Activated CD8-positive, alpha-beta T cell treated with anti-CD3 and anti-CD28 coated beads for 36 hours (primary cell): ENCODE results near the gene ZNF622. TPM values are rescaled to one million over a fixed set of nuclear protein-coding genes. Genes with fewer than 3 reads are reported as not detected.

ENCODE experiments used
- ATAC-seq: fragments of 200-7000 bp; cut with Tn5 transposase; one replicate; pipeline ENCODE4 v1.10.0; 2021; ENCODE audit warnings: mild to moderate bottlenecking, moderate library complexity
- CTCF ChIA-PET: fragments of 350-600 bp; sonication (Branson Sonifier 250); formaldehyde crosslinking; loops from one replicate; lab custom pipeline; 2021; ENCODE audit warnings: antibody characterized with exemption; lab: Charles Lee
- POLR2A ChIA-PET: fragments of 350-600 bp; sonication (Branson Sonifier 250); formaldehyde crosslinking; loops from one replicate; lab custom pipeline; 2021; ENCODE audit warnings: antibody characterized with exemption; lab: Charles Lee
- DNase-seq: peaks from one replicate; pipeline ENCODE4 v3.0.0-alpha.2; 2020
- H3K27ac Mint-ChIP-seq: one replicate; pipeline ENCODE4 v1.8.0; 2021; ENCODE audit warnings: mild to moderate bottlenecking, mixed read lengths
- H3K27me3 Mint-ChIP-seq: one replicate; pipeline ENCODE4 v1.8.0; 2021; ENCODE audit warnings: mixed read lengths
- H3K36me3 Mint-ChIP-seq: one replicate; pipeline ENCODE4 v1.8.0; 2021; ENCODE audit warnings: low read depth, mixed read lengths
- H3K4me1 Mint-ChIP-seq: one replicate; pipeline ENCODE4 v1.8.0; 2021; ENCODE audit warnings: low read depth, mixed read lengths
- H3K4me3 Mint-ChIP-seq: one replicate; pipeline ENCODE4 v1.8.0; 2021; ENCODE audit warnings: mild to moderate bottlenecking, moderate library complexity, mixed read lengths
- H3K9me3 Mint-ChIP-seq: one replicate; pipeline ENCODE4 v1.8.0; 2021; ENCODE audit warnings: mixed read lengths
- intact Hi-C: fragments of 100-400 bp; cut with micrococcal nuclease; formaldehyde crosslinking; loops from one replicate; pipeline ENCODE4 v1.10.0; 2022
- total RNA-seq, 2 experiments: library from RNA; stranded (reverse); gene quantifications; one replicate each; pipeline ENCODE4 v1.2.3, GENCODE V29; 2021
- TF ChIP-seq, protein P1 (sequence below): fragments of 200-600 bp; IDR thresholded peaks from one replicate; pipeline ENCODE4 v1.8.0; 2022; ENCODE audit warnings: antibody characterized with exemption, mild to moderate bottlenecking

Gene ZNF622
- total RNA-seq, 2 experiments from 2014 or later, result 36.7 to 38.4 TPM

DNA sequence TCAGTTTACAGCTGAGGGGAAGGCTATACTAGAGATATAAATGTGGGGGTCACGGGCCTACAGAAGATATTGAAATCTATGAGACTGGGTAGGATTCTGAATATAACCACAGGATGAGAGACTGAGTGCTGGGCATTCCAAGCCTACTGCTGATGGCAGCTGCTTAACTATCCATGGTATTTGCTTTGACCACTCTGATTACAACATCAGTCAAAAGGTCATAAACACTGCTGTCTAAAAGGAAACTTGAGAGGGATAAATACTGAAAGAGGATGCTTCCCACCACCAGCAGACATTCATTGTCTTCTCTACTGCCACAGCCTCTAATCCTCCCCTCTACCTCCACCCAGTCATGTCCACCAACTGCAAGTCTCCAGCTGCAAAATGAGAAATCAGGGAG is 3.8 kb downstream of the ZNF622 start:
- no peaks in the 10 kb centered on the region for H3K27me3 Mint-ChIP-seq
- no peaks in the 10 kb centered on the region for H3K9me3 Mint-ChIP-seq
- H3K4me3 Mint-ChIP-seq, result no peak overlapping the region
- peaks cover 69% of the 10 kb centered on the region for H3K4me1 Mint-ChIP-seq
- no peak for DNase-seq
- intact Hi-C loops, result no loop called here
- POLR2A ChIA-PET, result no interaction called here
- TF ChIP-seq, protein P1, sequence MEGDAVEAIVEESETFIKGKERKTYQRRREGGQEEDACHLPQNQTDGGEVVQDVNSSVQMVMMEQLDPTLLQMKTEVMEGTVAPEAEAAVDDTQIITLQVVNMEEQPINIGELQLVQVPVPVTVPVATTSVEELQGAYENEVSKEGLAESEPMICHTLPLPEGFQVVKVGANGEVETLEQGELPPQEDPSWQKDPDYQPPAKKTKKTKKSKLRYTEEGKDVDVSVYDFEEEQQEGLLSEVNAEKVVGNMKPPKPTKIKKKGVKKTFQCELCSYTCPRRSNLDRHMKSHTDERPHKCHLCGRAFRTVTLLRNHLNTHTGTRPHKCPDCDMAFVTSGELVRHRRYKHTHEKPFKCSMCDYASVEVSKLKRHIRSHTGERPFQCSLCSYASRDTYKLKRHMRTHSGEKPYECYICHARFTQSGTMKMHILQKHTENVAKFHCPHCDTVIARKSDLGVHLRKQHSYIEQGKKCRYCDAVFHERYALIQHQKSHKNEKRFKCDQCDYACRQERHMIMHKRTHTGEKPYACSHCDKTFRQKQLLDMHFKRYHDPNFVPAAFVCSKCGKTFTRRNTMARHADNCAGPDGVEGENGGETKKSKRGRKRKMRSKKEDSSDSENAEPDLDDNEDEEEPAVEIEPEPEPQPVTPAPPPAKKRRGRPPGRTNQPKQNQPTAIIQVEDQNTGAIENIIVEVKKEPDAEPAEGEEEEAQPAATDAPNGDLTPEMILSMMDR, result no peak
- no peak for ATAC-seq
- peaks cover 72% of the 10 kb centered on the region for H3K36me3 Mint-ChIP-seq
- peak overlapping the region; percentile 31 for H3K27ac Mint-ChIP-seq
- CTCF ChIA-PET, result no interaction called here

GRCh38 chr5:16461026-16461425 is 4.6 kb downstream of the ZNF622 start:
- DNase-seq (no peak), ATAC-seq (no peak)
- TF ChIP-seq, protein P1, result no peak
- H3K27me3 Mint-ChIP-seq, result no peaks in the 10 kb centered on the region
- POLR2A ChIA-PET, result no interaction called here
- intact Hi-C loops, result no loop called here
- H3K27ac Mint-ChIP-seq, result peak overlapping the region; percentile 59
- H3K36me3 Mint-ChIP-seq, result peaks cover 77% of the 10 kb centered on the region
- CTCF ChIA-PET, result no interaction called here
- H3K4me3 Mint-ChIP-seq, result peak overlapping the region; percentile 10
- H3K9me3 Mint-ChIP-seq, result no peaks in the 10 kb centered on the region
- H3K4me1 Mint-ChIP-seq, result peaks cover 76% of the 10 kb centered on the region

DNA sequence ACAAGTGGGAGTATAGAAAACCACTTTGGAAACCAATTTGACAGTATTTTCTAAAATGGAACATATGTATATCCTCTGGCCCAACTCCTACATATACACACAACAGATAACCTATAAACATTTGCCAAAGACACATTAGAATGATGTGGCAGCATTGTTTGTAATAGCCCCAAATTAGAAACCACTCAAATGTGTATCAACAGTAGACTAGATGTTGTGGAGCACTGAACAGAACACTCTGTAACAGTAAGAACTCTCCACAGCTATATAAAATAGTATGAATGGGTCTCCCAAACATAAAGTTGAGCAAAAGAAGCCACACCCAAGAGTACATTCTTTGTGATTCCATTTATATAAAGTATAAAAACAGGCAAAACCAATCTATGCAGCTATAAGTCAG is 6.1 kb downstream of the ZNF622 start:
- intact Hi-C loops, result loop anchor here (5.0 kb wide), 1 partner anchor 302 kb away; no protein-coding TSS in a partner anchor
- H3K4me3 Mint-ChIP-seq, result no peak overlapping the region
- ATAC-seq (peak; percentile 22), DNase-seq (no peak)
- H3K9me3 Mint-ChIP-seq, result no peaks in the 10 kb centered on the region
- ChIA-PET CTCF (interaction anchor here (1.8 to 6.8 kb wide), 3 partner anchors 13 to 299 kb away, joined by 4 to 57 read pairs (median 14); no protein-coding TSS in a partner anchor), POLR2A (no interaction called here)
- H3K4me1 Mint-ChIP-seq, result peaks cover 82% of the 10 kb centered on the region
- TF ChIP-seq, protein P1, result no peak
- H3K27ac Mint-ChIP-seq, result peak overlapping the region; percentile 74
- H3K27me3 Mint-ChIP-seq, result no peaks in the 10 kb centered on the region
- peaks cover 75% of the 10 kb centered on the region for H3K36me3 Mint-ChIP-seq

DNA sequence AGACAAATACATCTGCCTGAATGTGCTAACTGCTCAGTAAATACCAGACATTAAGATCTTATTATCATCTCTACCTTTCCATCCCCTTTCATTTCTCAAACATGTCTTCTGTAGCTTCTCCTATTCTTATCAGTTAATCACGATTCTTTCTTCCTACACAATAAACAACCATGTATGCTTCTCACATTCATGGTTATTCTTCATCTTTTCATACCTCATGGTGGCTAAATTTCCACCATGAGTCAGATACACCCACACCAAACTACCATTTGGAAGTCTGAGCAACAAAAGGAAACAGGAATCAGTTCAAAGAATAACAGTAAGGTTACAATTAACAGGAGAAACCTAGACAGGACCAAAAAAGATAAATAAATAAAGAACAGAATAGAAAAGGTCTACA is 7.7 kb downstream of the ZNF622 start:
- Mint-ChIP-seq H3K9me3 (no peaks in the 10 kb centered on the region), H3K36me3 (peaks cover 64% of the 10 kb centered on the region), H3K4me3 (no peak overlapping the region), H3K27ac (peak overlapping the region; percentile 77), H3K4me1 (peaks cover 71% of the 10 kb centered on the region), H3K27me3 (no peaks in the 10 kb centered on the region)
- peak; percentile 17 for ATAC-seq
- ChIA-PET POLR2A (interaction anchor here (1.4 to 2.3 kb wide), 2 partner anchors 9 to 160 kb away, joined by 3 to 6 read pairs; partner anchors contain the start of gene RETREG1), CTCF (interaction anchor here (1.4 to 6.8 kb wide), 7 partner anchors 9 to 297 kb away, joined by 3 to 57 read pairs (median 14); partner anchors contain the start of gene ZNF622)
- intact Hi-C loops, result loop anchor here (5.0 kb wide), 1 partner anchor 301 kb away; no protein-coding TSS in a partner anchor
- no peak for DNase-seq
- TF ChIP-seq, protein P1, result no peak

DNA sequence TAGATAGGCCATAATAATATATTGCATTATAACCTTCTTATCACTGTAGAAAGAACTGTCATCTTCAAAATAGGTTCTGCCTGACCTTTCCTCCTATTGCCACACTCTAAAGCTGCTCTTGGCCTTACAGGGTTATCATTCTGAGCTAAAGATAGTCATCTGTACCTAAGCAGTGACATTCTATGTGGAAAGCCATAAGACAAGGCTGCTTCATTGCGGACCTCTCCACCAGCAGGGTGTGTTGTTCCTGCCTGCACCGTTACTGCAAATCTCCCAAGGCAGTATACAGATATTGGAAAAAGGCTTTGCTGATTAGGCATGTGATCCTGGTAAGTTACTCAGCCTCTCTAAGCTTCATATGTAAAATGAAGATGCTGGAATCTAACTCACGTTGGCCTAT is 8.1 kb downstream of the ZNF622 start:
- CTCF ChIA-PET, result interaction anchor here (1.4 to 6.8 kb wide), 11 partner anchors 9 to 297 kb away, joined by 3 to 57 read pairs (median 12); partner anchors contain the start of genes RETREG1 and ZNF622
- no peak overlapping the region for H3K4me3 Mint-ChIP-seq
- H3K4me1 Mint-ChIP-seq, result peaks cover 67% of the 10 kb centered on the region
- intact Hi-C loops, result loop anchor here (5.0 kb wide), 1 partner anchor 300 kb away; no protein-coding TSS in a partner anchor
- POLR2A ChIA-PET, result interaction anchor here (1.4 to 2.3 kb wide), 3 partner anchors 7 to 160 kb away, joined by 3 to 8 read pairs (median 6); partner anchors contain the start of gene RETREG1
- no peak for DNase-seq
- peak overlapping the region; percentile 77 for H3K27ac Mint-ChIP-seq
- TF ChIP-seq, protein P1, result no peak
- no peak for ATAC-seq
- peaks cover 63% of the 10 kb centered on the region for H3K36me3 Mint-ChIP-seq
- no peaks in the 10 kb centered on the region for H3K9me3 Mint-ChIP-seq
- H3K27me3 Mint-ChIP-seq, result no peaks in the 10 kb centered on the region
